ENCODE results near the gene STAG1.

DNA sequence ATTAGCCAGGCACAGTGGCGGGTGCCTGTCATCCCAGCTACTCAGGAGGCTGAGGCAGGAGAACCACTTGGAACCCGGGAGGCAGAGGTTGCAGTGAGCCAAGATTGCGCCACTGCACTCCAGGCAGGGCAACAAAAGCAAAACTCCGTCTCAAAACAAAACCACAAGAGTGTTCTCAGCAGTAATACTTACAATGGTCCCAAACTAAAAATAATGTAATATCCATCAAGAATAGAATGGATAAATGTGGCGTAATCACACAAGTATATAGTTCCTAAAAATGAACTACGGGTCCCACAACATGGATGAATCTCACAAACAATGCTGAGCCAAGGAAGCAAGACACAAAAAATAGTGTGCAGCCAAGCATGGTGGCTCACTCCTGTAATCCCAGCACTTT lies 39.2 kb downstream of the STAG1 start:
- TF ChIP-seq, protein P1, sequence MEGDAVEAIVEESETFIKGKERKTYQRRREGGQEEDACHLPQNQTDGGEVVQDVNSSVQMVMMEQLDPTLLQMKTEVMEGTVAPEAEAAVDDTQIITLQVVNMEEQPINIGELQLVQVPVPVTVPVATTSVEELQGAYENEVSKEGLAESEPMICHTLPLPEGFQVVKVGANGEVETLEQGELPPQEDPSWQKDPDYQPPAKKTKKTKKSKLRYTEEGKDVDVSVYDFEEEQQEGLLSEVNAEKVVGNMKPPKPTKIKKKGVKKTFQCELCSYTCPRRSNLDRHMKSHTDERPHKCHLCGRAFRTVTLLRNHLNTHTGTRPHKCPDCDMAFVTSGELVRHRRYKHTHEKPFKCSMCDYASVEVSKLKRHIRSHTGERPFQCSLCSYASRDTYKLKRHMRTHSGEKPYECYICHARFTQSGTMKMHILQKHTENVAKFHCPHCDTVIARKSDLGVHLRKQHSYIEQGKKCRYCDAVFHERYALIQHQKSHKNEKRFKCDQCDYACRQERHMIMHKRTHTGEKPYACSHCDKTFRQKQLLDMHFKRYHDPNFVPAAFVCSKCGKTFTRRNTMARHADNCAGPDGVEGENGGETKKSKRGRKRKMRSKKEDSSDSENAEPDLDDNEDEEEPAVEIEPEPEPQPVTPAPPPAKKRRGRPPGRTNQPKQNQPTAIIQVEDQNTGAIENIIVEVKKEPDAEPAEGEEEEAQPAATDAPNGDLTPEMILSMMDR (conservative IDR thresholded peaks at IDR 0.05; ENCODE audit: low read length): no peak
- TF ChIP-seq EZH2phosphoT487 (IDR thresholded peaks at IDR 0.05; ENCODE audit: borderline replicate concordance): no peak

Measured in Loucy (cell line).